Loucy (cell line): ENCODE results near the gene DLG1.

Experiments used
- H2AFZ ChIP-seq: fragments of 200-600 bp; sonication (generic); 2 replicates; pipeline ENCODE4 v1.6.0; 2016; ENCODE audit warnings: antibody characterized with exemption, mild to moderate bottlenecking, low read length, moderate library complexity
- H3F3A ChIP-seq: fragments of 200-600 bp; 2 replicates; pipeline ENCODE4 v1.6.0; 2016; ENCODE audit warnings: antibody characterized with exemption, low read depth, mild to moderate bottlenecking
- H3K27me3 ChIP-seq: fragments of 200-600 bp; sonication (generic); 2 replicates; pipeline ENCODE4 v1.6.1; 2014; ENCODE audit warnings: low read length, mild to moderate bottlenecking; ENCODE audit not compliant: insufficient read depth, poor library complexity, severe bottlenecking
- H3K36me3 ChIP-seq: fragments of 200-600 bp; sonication (generic); 2 replicates; pipeline ENCODE4 v1.6.1; 2016; ENCODE audit warnings: low read length; ENCODE audit not compliant: insufficient read depth
- H3K4me1 ChIP-seq: fragments of 200-600 bp; sonication (generic); 2 replicates; pipeline ENCODE4 v1.5.1; 2014; ENCODE audit warnings: low read length, mild to moderate bottlenecking; ENCODE audit not compliant: insufficient read depth, poor library complexity, severe bottlenecking
- H3K4me2 ChIP-seq: fragments of 200-600 bp; sonication (generic); 2 replicates; pipeline ENCODE4 v1.6.0; 2014; ENCODE audit warnings: antibody characterized with exemption, low read length, low read depth, mild to moderate bottlenecking; ENCODE audit not compliant: poor library complexity, severe bottlenecking
- H3K4me3 ChIP-seq: fragments of 200-600 bp; sonication (generic); 2 replicates; pipeline ENCODE4 v1.5.1; 2014; ENCODE audit warnings: low read length, mild to moderate bottlenecking, mixed read lengths; ENCODE audit not compliant: poor library complexity, severe bottlenecking
- H3K79me2 ChIP-seq: fragments of 200-600 bp; sonication (generic); 2 replicates; pipeline ENCODE4 v1.6.1; 2014; ENCODE audit warnings: low read length; ENCODE audit not compliant: insufficient read depth
- H3K9ac ChIP-seq: fragments of 200-600 bp; sonication (generic); 2 replicates; pipeline ENCODE4 v1.6.0; 2014; ENCODE audit warnings: mild to moderate bottlenecking, low read depth, low read length, moderate library complexity; ENCODE audit not compliant: poor library complexity, severe bottlenecking
- H3K9me2 ChIP-seq: fragments of 200-600 bp; sonication (generic); replicated peaks from 2 replicates; pipeline ENCODE4 v1.6.1; 2016; ENCODE audit warnings: low read depth, low read length, mixed read lengths
- H3K9me3 ChIP-seq: fragments of 200-600 bp; sonication (generic); 2 replicates; pipeline ENCODE4 v1.6.1; 2014; ENCODE audit warnings: mild to moderate bottlenecking, antibody characterized with exemption, low read length, low read depth; ENCODE audit not compliant: insufficient read depth
- H4K20me1 ChIP-seq: fragments of 200-600 bp; sonication (generic); 2 replicates; pipeline ENCODE4 v1.6.0; 2014; ENCODE audit warnings: antibody characterized with exemption, low read length, mild to moderate bottlenecking; ENCODE audit not compliant: insufficient read depth, poor library complexity, severe bottlenecking
- CTCF ChIP-seq: fragments of 200-600 bp; sonication (generic); conservative IDR thresholded peaks from 2 replicates; pipeline ENCODE4 v1.5.1; 2014; ENCODE audit warnings: mild to moderate bottlenecking, antibody characterized with exemption, low read length
- EZH2phosphoT487 ChIP-seq: fragments of 200-600 bp; IDR thresholded peaks from 2 replicates; pipeline ENCODE4 v1.6.1; 2018; ENCODE audit warnings: antibody characterized with exemption, mild to moderate bottlenecking, moderate library complexity, borderline replicate concordance

The DLG1 gene

GRCh38 chr3:197155046-197155445 lies 143.4 kb downstream of the DLG1 start:
- Histone ChIP-seq H3K4me2 (no peak overlapping the region), H3K27me3 (no peaks in the 10 kb centered on the region), H3K9me2 (no peaks in the 10 kb centered on the region), H3K9ac (no peak overlapping the region), H3K4me1 (no peaks in the 10 kb centered on the region), H4K20me1 (peaks cover 5% of the 10 kb centered on the region), H3K36me3 (peaks cover 31% of the 10 kb centered on the region), H2AFZ (no peak overlapping the region), H3F3A (no peaks in the 10 kb centered on the region), H3K79me2 (peaks cover 24% of the 10 kb centered on the region; the same call in 1 of the 2 replicates), H3K4me3 (no peak overlapping the region), H3K9me3 (peaks cover 31% of the 10 kb centered on the region)
- no peak for TF ChIP-seq CTCF
- TF ChIP-seq EZH2phosphoT487, result no peak

- H3K4me2 ChIP-seq, result no peak overlapping the region
- H3K4me1 ChIP-seq, result peaks cover 5% of the 10 kb centered on the region
- H3K36me3 ChIP-seq, result peaks cover 15% of the 10 kb centered on the region
- H3K27me3 ChIP-seq, result no peaks in the 10 kb centered on the region
- H4K20me1 ChIP-seq, result peaks cover 6% of the 10 kb centered on the region
- TF ChIP-seq EZH2phosphoT487 (no peak), CTCF (no peak)
- H3K9me2 ChIP-seq, result no peaks in the 10 kb centered on the region
- H2AFZ ChIP-seq, result no peak overlapping the region
- no peaks in the 10 kb centered on the region for H3F3A ChIP-seq
- peaks cover 16% of the 10 kb centered on the region; the same call in 1 of the 2 replicates for H3K9me3 ChIP-seq
- peaks cover 30% of the 10 kb centered on the region; the same call in 1 of the 2 replicates for H3K79me2 ChIP-seq
- H3K9ac ChIP-seq, result no peak overlapping the region
- no peak overlapping the region for H3K4me3 ChIP-seq
Observed at GRCh38 chr3:197151580-197151979, 146.8 kb downstream of the DLG1 start.

- TF ChIP-seq CTCF (no peak), EZH2phosphoT487 (no peak)
- Histone ChIP-seq H3K79me2 (peaks cover 36% of the 10 kb centered on the region; the same call in 1 of the 2 replicates), H3K4me2 (no peak overlapping the region), H3F3A (no peaks in the 10 kb centered on the region), H4K20me1 (peaks cover 7% of the 10 kb centered on the region), H3K9me3 (peaks cover under 1% of the 10 kb centered on the region; the same call in 1 of the 2 replicates), H3K4me3 (no peak overlapping the region), H3K9ac (no peak overlapping the region), H3K4me1 (peaks cover 11% of the 10 kb centered on the region), H3K36me3 (peaks cover 4% of the 10 kb centered on the region; the same call in 1 of the 2 replicates), H3K9me2 (no peaks in the 10 kb centered on the region), H2AFZ (no peak overlapping the region), H3K27me3 (no peaks in the 10 kb centered on the region)
Observed at GRCh38 chr3:197149528-197149927, 148.9 kb downstream of the DLG1 start.
